ENCODE measurements around the gene CCDC186.

Gene CCDC186

DNA sequence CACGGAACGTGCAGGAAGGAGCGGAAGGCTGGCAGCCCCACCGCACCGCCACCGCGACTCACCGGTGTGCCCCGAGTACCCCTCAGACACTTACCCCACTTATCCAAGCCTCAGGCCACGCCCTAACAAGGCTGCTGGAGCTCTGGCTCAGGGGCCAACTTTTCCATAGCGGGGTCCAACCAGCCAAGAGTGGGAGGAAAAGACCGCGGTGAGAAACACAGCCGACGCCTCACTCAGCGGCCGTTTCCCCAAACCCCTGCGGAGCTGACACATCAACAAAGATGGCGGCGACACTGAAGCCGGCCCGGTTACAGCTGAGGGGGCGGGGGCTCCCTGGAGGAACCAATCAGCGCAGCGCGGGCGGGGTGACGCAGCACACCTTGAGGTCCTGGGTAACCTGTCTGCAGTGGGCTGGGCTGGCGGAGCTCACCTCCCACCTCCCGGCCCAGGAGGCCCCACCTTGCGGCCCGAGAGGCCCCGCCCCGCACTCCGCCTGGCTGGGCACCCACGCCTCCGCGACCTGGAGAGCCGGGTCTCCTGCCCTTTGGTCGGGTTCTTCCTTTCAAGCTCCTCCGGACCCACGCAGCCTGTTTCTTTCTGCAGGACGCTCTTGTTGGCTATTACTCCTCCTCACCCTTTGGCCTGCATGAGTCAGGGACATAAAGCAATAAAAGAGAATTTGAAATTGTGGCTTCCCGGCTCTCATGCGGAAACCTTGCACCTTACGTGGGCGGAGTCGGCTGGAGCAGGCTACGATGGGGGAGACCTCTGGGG, at the start of gene CCDC186:
Gene CCDC186 (minus strand): TSS at position 283 of the 774 bp plus-strand sequence. CDS start 10,935 bp downstream, outside the sequence.
- DNase-seq = peak; percentile 45 to 96 (median 85)

DNA sequence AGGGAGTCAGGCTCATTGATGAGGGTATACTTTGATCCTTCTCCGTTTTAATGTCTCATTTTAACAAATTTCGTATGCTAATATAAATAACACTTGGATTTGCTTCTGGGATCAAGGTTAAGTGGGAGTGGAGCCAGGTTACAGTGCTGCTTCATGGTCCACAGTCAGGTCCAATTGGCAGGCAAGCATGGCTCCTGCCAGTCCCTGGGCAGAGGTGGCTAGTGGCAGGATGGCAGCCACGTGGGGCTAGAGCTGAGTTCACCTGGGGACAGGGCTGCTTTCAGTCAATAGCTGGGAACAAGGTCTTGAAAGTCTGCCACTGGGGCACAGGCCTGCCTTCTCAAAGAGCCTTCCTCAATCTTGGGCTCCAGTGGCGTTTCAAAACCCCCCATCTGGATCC, 49.1 kb upstream of the CCDC186 start:
- no peak for DNase-seq

DNA sequence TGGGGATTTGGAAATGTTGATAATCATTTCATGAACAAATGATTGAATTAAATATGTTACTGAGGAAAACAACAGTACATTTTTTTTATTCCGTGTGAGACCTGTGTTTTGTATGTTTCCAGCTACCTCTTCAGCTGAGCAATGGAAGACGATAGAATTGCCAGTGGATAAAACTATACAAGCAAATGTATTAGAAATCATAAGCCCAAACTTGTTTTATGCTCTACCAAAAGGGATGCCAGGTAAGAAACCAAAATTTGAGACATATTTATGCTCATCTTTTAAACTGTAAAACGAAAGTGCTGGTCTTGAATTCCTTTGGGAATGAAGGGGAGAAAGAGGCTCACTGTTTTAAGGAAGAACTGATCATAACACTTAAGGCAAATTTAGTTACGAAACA, 47.2 kb upstream of the CCDC186 start:
- no peak for DNase-seq

DNA sequence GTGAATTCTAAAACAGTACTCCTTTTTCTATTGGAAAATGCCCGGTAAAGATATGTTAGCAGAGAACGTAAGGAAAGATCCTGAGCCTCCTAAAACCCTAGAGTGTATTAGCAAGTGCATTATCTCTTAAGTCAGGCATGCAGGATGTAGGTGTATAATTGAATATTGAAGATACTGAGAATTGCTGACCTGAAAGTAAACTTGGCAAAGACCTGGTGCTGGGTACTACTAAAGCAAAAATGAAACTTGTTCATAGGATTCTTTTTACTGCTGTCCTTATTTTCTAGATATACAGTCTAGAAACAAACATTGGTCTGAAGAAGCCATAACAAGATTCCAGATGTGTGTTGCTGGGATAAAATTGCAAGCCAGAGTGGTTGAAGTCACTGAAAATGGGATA, 46.3 kb upstream of the CCDC186 start:
- DNase-seq = no peak

DNA sequence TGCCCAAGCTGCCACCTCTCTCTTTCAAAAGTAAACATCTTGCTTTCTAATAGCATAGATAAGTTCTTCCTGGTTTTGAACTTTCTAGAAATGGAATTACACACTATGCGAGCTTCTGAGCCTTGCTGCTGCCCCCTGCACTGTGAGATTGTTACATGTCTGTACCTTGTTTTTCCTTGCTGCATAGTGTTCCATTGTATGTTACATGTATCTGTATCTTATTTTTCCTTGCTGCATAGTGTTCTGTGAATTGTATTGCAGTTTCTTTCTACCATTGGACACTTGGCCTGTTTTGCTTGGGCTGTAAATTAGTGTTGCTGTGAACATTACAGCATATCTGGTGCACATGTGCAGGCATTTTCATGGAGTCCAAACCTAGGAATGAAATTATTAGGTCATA, 41.0 kb upstream of the CCDC186 start:
- DNase-seq = no peak

DNA sequence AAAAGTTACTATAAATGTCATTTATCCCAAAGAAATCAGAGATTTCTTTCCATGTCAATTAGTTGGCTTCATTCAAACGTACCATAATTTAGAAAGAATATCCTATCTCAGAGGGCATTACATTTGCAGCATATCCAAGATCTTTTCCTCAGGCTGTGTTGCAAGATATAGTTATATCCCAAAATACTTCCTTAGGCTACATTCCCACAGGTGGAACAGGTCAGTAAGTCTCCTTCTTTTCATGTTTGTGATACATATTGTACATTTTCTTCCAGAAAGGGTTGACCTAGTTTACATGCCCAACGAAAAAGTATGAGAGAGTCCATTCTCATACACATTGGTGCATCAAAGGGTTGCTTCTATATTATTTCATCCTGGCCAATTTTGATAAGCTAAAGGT, 38.1 kb upstream of the CCDC186 start:
- no peak for DNase-seq

DNA sequence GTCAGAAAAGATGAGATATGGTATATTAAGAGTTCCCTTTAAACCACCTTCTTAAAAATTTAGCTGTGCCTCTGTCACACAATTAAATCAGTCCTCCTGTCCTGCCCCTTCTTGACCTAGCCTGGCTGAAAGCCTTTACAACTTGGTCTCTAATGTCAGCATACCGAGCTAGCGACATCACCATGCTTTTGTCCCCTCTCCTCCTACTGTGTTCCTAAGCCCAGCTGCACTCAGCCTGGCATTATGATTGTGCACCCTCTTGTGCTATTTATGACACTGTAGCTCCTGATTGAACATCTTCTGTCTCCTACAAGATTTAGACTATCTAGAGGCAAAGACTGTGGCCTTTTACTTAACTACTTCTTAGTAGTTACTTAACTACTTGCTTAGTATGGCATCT, 34.3 kb upstream of the CCDC186 start:
- no peak for DNase-seq

DNA sequence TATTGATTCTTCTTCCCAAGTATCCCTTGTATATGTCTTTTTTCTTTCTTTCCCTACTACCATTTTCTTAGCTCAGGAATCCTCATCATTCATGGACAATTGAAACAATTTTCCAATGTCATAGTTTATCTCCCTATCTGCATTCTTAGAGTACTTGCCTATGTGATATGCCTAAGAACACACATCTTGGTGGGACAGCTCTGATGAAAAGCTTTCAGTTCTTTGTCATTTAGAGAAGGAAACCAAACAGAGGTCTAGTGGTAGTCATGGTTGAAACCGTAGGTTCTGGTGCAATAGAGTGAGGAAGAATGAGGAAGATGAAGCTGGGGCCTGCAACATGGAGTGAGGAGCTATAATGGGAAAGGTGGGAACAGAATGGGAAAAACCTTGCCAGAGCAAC, 33.3 kb upstream of the CCDC186 start:
- DNase-seq = no peak

DNA sequence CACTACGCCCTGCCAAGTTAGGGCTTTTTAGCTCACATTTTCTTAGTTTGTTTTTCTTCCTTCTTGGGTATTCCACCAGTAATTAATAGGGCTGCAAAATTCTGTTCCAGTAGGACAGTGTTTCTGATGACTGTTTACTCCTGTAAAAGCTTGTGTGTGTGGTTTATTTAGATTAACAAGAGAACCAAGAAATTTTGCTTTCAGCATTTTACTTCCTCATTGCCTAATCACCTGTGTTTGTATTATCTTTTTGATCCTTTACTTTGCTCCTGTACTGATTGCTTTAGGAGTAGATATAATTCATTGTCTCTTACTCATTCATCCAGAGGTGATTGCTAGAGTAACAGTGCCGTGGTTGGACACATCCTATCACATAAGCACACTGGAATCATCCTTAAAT, 32.9 kb upstream of the CCDC186 start:
- no peak for DNase-seq

DNA sequence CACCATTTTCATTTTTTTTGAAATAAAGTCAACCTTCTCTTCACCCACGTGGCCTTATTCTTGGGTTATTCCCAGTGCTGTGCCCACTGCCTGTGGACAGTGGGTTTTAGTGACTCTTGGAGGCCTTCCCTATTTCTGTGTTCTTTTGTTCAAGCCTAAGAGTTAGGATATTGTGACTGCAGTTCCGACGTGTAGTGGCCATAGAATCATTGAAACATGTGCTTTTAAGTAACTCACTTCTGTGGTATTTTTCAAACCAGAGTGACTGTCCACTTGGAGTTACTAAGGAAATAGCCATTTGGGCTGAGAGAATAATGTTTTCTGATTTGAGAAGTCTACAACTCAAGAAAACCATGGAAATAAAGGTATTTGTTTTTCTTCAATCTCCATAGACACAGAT, 28.8 kb upstream of the CCDC186 start:
- DNase-seq = no peak

DNA sequence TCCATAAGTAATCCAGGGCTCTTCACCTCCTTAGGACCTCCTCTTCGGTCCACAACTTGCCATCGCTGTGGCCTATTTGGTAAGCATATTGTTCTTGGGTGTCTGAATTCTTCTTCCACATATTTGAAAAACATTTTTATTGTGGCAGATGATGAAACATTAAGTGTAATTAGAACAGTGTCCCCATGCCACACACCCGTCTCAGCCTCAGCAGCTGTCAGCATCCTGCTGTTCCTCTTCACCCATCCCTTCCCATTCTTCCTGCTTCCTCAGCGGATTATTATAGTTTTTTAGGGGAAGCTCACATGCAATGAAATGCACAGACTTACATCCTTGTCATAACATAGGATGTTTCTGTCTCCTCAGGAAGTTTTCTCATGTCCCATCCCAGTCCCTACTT, 25.2 kb upstream of the CCDC186 start:
- DNase-seq = no peak

DNA sequence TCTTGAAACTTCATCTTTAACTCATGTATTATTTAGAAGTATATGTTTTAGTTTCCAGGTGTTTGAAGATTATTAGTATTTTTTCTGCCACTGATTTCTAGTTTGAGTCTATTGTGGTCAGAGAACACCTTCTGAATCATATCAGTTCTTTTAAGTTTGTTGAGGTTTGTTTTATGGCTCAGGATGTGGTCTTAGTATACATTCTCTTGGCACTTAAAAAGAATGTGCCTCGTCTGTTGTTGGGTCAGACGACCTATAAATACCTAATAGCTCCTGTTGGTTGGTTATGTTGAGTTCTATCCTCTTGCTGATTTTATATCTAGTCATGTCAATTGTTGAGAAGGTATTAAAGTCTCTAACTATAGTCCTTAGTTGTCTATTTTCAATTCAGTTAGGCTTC, 21.1 kb upstream of the CCDC186 start:
- no peak for DNase-seq

DNA sequence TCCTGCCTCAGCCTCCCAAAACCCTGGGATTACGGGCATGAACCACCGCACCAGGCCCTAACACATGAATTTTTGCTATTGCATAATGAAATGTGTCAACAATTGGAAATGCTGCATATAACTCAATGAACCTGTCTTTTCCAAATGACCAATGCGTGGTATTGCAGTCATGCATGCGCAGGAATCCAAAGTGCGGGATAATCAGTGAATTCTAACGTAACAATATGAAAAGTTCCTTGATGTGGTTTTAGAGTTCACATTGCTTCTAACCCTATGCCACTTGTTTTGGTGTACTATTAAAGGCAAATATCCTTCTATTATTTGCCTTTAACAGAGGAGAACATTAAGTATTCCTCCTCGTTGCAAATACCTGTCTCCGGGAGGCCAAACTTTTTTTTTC, 15.7 kb upstream of the CCDC186 start:
- DNase-seq = no peak

DNA sequence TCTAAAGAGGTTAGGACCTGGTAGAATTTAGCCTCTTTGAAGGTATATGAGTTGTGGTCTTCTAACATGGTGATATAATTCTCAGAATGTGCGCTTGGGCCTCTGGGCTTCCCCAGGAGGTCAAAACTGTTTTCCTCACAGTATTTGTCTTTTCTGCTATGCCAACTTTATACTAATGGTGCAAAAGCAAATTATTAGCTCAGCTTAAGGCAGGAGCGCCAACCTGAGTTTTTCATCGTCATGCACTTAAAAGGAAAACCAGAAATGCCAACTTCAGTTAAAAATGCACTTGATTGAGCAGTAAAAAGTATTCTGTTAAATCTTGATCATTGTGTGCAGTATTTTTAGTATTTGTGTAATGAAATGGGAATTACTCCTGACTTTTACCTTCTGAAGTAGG, 14.9 kb upstream of the CCDC186 start:
- DNase-seq = no peak

DNA sequence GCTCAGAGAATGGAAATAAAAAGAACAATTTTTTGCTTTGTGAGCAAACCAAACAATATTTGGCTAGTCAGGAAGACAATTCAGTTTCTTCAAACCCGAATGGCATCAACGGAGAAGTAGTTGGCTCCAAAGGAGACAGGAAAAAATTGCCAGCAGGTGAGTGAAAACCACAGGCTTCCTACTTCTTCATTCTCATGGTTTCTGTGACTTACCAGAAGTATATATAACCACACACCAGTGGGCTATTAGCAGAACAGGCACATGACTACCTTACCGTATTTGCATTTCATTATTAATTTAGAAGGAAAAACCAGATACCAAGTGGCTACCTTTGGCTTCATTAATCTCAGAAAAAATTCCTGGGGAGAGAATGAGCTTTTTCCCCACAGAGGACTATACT, 14.0 kb upstream of the CCDC186 start:
- DNase-seq = no peak

DNA sequence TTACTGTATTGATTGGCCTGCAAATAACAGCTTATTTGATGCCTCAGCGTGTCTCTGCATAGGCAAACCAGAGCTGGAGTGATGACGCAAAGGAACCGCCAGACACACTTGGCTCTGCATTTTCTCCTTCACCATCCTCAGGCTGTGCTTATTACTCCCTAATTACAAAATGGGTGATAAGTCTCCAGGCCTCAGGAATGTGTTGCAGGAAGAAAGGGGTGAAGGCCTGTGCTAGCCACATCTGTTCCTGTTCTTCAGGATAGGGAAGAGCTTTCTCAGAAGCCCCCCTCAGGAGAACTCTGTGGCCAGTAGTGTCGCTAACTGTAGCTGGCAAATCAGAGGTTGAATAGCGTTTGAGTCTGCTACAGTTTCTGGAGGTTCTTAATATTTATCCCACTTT, 10.3 kb upstream of the CCDC186 start:
- no peak for DNase-seq

DNA sequence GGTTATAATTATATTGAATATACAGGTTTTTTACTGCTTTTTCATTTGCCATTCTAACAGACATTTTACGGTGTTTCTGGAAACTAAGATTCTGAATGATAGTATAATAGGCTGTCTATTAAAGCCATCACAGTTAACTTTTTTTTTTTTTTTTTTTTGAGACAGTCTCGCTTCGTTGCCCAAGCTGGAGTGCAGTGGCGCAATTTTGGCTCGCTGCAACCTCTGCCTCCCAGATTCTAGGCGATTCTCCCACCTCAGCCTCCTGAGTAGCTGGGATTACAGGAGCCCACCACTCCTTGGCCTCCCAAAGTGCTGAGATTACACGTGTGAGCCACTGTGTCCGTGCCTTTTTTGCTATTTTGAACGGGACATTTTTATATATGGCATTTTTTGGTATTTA, 9.6 kb upstream of the CCDC186 start:
- no peak for DNase-seq

DNA sequence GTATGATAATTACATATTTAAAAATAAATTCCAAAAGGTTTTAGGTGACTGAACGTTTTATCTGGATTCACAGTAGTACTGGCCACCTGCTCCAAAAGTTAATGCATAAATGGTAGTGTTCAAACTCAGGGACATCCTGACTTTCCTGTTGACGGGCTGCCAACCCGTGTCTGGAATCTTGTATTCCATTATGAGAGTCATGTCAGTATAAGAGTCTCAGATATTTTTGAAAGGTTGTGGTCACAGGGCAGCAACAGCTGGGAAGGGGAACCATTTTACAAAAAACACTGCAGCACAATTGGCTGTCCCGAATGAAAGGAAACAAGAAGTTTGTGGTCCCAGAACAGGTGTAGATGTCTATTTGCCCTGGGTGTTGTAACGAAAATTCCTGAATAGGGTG, 8.0 kb upstream of the CCDC186 start:
- no peak for DNase-seq

DNA sequence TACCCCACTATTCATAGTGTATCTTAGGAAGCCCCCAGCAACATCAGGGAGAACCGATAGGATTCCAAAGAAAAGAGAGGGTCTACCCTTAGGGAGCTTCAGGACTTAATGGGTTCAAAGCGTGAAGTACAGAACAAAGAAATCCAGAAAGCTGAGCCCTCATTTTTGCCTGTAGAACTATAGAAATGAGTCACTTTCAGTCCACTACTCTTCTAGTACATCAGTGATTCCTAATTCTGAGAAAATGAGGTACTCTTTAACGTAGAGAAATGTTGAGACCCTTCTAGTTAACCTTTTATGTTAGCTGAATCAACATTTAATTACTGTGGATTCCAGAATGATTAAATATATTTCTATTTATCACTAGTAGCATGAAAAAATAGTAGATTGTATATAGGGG, 6.9 kb upstream of the CCDC186 start:
- no peak for DNase-seq

DNA sequence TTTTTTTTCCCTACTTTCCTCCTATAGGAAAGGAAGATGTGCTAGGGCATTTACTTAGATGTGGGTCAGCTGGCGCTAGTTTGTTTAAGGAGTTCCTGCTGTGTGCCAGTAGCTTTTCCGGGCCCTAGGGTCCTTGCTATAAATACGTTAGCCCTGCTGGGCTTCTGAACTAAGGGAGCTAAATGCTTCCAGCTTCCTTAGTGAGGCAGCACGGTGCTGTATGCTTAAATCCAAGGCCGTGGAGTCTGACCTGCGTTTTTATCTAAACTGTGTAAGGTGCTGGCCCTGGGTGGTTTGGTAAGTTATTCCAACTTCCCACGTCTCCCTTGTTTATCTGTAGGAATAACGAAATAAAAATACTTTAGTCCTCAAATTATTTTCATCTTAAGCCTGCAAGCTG, 5.7 kb upstream of the CCDC186 start:
- no peak for DNase-seq

DNA sequence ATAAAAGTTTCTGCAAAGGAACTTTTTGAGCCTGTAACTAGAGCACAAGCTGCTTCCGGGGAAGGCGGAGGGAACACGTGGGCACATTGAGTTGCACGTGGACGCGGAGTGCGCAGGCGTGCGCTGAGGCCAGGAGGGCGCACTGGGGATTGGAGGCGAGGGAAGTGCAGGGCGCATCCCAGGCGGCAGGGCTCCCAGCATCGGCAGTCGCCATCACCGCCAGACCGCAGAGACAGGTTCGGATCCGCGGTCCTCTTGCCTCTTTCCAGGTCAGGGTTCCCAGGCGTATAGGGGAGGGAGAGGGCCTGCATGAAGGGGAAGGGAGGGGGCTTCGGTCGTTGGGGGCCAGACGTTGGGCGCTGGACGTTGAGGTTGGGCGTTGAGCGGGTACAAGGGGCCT, 5.1 kb upstream of the CCDC186 start, which contains the start of gene TDRD1:
Gene TDRD1 (plus strand): TSS at position 206 of the 400 bp plus-strand sequence. CDS start 8,479 bp downstream, outside the sequence.
- DNase-seq = peak in 1 of 58 donors; percentile 4

DNA sequence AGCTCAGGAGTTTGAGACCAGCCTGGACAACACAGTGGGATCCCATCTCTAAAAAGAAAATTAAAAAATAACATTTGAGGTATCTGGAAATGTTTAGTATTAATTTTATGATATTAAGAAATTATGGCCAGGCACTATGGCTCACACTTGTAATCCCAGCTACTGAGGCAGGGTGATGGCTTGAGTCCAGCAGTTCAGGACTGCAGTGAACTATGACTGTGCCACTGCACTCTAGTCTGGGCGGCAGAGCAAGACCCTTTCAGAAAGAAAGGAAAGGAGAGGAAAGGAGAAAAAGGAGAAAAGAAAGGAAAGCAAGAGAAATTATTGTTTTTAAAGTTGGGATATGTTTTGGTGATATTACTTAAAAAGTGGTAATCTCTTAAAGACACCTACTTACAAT, 2.5 kb upstream of the CCDC186 start:
- DNase-seq = no peak

DNA sequence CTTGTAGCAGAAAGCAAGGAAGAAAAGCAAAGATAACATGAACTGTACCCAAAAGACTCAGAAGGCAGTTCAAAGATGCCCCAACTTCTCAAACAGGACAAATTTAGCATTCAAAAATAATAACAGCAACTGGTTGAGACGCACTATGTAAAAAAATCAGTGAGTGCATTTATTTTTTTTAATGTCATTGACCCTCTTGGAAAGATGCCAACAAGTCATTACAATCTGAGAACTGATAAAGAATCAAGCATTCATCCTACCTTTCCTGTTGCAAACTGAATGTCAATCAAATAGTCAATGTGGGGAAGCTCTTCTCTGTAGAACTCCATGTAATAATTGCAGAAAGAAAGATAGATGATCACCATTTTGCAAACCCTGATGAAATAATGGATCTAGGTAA, 1.7 kb upstream of the CCDC186 start:
- DNase-seq = no peak
